ENCODE measurements around the gene MAP3K7CL. TPM values are rescaled to one million over a fixed set of nuclear protein-coding genes. Genes with fewer than 3 reads are reported as not detected.

The MAP3K7CL gene
- total and polyA plus RNA-seq, 4 donors, result 1.4 to 3.5 (median 3.1) TPM

DNA sequence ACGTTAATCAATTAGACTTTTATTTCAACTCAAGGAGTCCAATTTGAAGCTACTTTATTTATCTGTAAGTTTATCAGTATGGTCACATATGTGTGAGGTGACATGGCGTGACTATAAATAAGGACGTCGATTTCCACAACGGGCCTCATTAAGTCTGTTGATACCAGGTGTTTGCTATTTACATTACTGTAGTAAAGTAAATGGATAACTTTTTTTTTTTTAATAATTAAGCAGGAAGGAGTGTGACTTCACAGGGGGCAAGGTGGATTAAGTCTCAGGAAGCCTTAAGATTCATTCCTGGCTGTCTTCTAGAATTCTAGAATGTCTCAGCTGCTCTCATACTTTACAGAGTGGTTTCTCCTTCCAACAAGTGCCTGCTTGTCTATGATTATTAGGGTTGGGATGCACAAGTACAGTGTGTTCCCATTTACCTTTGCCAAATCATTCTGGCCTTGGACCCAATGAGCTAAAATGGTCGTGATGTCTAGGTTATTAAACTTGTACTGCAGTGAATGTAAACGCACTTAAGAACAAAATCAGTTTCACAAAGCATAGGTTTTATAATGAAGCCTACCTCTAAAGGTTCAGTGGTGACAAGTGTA lies 15.5 kb downstream of the MAP3K7CL start:
- Histone ChIP-seq H3K9ac (ENCODE audit: low read depth in 1 of 2, low read length in 2 of 2) (no peak overlapping the region), H3K27me3 (ENCODE audit: control insufficient read depth in 4 of 4, insufficient read depth in 4 of 4, low read length in 3 of 4) (no peaks in the 10 kb centered on the region), H3K4me3 (ENCODE audit: low read depth in 1 of 3, low read length in 3 of 3) (no peak overlapping the region), H3K9me3 (ENCODE audit: control insufficient read depth in 4 of 4, low read length in 3 of 4) (no peaks in the 10 kb centered on the region), H3K27ac (ENCODE audit: low read depth in 1 of 2, low read length in 2 of 2) (no peak overlapping the region), H3K36me3 (ENCODE audit: control insufficient read depth in 4 of 4, insufficient read depth in 3 of 4, low read depth in 1 of 4, low read length in 3 of 4) (no peaks in the 10 kb centered on the region), H3K4me1 (ENCODE audit: control insufficient read depth in 4 of 4, insufficient read depth in 4 of 4, low read length in 3 of 4) (no peaks in the 10 kb centered on the region)
- WGBS, result 74% methylated on average over 7 of the region's 7 CpGs
- no peak for DNase-seq (ENCODE audit: low spot score)
- TF ChIP-seq FOXA2 (IDR thresholded peaks at IDR 0.05), result no peak
- no peak for TF ChIP-seq HNF4A (conservative IDR thresholded peaks at IDR 0.05)
- TF ChIP-seq, protein P1, sequence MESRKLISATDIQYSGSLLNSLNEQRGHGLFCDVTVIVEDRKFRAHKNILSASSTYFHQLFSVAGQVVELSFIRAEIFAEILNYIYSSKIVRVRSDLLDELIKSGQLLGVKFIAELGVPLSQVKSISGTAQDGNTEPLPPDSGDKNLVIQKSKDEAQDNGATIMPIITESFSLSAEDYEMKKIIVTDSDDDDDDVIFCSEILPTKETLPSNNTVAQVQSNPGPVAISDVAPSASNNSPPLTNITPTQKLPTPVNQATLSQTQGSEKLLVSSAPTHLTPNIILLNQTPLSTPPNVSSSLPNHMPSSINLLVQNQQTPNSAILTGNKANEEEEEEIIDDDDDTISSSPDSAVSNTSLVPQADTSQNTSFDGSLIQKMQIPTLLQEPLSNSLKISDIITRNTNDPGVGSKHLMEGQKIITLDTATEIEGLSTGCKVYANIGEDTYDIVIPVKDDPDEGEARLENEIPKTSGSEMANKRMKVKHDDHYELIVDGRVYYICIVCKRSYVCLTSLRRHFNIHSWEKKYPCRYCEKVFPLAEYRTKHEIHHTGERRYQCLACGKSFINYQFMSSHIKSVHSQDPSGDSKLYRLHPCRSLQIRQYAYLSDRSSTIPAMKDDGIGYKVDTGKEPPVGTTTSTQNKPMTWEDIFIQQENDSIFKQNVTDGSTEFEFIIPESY (IDR thresholded peaks at IDR 0.05), result no peak
- TF ChIP-seq YY1 (IDR thresholded peaks at IDR 0.05), result no peak
- TF ChIP-seq, protein P2, sequence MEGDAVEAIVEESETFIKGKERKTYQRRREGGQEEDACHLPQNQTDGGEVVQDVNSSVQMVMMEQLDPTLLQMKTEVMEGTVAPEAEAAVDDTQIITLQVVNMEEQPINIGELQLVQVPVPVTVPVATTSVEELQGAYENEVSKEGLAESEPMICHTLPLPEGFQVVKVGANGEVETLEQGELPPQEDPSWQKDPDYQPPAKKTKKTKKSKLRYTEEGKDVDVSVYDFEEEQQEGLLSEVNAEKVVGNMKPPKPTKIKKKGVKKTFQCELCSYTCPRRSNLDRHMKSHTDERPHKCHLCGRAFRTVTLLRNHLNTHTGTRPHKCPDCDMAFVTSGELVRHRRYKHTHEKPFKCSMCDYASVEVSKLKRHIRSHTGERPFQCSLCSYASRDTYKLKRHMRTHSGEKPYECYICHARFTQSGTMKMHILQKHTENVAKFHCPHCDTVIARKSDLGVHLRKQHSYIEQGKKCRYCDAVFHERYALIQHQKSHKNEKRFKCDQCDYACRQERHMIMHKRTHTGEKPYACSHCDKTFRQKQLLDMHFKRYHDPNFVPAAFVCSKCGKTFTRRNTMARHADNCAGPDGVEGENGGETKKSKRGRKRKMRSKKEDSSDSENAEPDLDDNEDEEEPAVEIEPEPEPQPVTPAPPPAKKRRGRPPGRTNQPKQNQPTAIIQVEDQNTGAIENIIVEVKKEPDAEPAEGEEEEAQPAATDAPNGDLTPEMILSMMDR (IDR thresholded peaks at IDR 0.05; ENCODE audit: low read depth, low read length, missing input control), result no peak
- TF ChIP-seq GABPA (IDR thresholded peaks at IDR 0.05 in 1 of 2, conservative IDR thresholded peaks at IDR 0.05 in 1 of 2), result no peak
- no peak for TF ChIP-seq RXRA (IDR thresholded peaks at IDR 0.05)
- TF ChIP-seq, protein P3, sequence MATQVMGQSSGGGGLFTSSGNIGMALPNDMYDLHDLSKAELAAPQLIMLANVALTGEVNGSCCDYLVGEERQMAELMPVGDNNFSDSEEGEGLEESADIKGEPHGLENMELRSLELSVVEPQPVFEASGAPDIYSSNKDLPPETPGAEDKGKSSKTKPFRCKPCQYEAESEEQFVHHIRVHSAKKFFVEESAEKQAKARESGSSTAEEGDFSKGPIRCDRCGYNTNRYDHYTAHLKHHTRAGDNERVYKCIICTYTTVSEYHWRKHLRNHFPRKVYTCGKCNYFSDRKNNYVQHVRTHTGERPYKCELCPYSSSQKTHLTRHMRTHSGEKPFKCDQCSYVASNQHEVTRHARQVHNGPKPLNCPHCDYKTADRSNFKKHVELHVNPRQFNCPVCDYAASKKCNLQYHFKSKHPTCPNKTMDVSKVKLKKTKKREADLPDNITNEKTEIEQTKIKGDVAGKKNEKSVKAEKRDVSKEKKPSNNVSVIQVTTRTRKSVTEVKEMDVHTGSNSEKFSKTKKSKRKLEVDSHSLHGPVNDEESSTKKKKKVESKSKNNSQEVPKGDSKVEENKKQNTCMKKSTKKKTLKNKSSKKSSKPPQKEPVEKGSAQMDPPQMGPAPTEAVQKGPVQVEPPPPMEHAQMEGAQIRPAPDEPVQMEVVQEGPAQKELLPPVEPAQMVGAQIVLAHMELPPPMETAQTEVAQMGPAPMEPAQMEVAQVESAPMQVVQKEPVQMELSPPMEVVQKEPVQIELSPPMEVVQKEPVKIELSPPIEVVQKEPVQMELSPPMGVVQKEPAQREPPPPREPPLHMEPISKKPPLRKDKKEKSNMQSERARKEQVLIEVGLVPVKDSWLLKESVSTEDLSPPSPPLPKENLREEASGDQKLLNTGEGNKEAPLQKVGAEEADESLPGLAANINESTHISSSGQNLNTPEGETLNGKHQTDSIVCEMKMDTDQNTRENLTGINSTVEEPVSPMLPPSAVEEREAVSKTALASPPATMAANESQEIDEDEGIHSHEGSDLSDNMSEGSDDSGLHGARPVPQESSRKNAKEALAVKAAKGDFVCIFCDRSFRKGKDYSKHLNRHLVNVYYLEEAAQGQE (IDR thresholded peaks at IDR 0.05), result no peak
- TF ChIP-seq SP1 (IDR thresholded peaks at IDR 0.05), result no peak
- TF ChIP-seq NR2F2 (IDR thresholded peaks at IDR 0.05), result no peak
- no peak for TF ChIP-seq FOXA1 (IDR thresholded peaks at IDR 0.05)
- TF ChIP-seq, protein P4, sequence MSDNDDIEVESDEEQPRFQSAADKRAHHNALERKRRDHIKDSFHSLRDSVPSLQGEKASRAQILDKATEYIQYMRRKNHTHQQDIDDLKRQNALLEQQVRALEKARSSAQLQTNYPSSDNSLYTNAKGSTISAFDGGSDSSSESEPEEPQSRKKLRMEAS (IDR thresholded peaks at IDR 0.05), result no peak
- no peak for TF ChIP-seq TAF1 (conservative IDR thresholded peaks at IDR 0.05)
- no peak for TF ChIP-seq RAD21 (IDR thresholded peaks at IDR 0.05)
- TF ChIP-seq JUND (IDR thresholded peaks at IDR 0.05), result no peak
- no peak for TF ChIP-seq HNF4G (IDR thresholded peaks at IDR 0.05)

DNA sequence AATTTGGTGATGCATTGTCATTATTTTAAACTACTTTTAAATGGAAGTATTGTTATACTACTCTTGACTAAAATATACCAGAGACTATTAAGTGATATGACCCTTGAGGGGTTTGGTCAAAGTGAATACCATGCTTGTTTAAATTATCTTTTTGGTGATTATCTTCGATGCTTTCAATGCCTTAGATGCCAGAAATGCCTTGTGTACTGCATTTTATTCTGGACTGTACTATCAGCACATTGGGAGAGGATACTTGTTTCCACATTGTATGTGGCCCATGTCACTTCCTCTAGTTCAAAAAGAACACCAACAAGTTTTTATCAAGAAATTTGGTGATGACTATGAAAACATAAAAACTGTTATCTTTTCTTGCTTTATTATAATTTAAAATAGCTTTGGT lies 16.3 kb downstream of the MAP3K7CL start:
- H3K27ac ChIP-seq (ENCODE audit: low read depth in 1 of 2, low read length in 2 of 2), result no peak overlapping the region
- H3K4me3 ChIP-seq (ENCODE audit: low read depth in 1 of 3, low read length in 3 of 3), result no peak overlapping the region
- no peaks in the 10 kb centered on the region for H3K36me3 ChIP-seq (ENCODE audit: control insufficient read depth in 4 of 4, insufficient read depth in 3 of 4, low read depth in 1 of 4, low read length in 3 of 4)
- no peaks in the 10 kb centered on the region for H3K4me1 ChIP-seq (ENCODE audit: control insufficient read depth in 4 of 4, insufficient read depth in 4 of 4, low read length in 3 of 4)
- no peak for DNase-seq (ENCODE audit: low spot score)
- WGBS, result 67% methylated on average over 1 of the region's 1 CpG
- no peak overlapping the region for H3K9ac ChIP-seq (ENCODE audit: low read depth in 1 of 2, low read length in 2 of 2)
- H3K27me3 ChIP-seq (ENCODE audit: control insufficient read depth in 4 of 4, insufficient read depth in 4 of 4, low read length in 3 of 4), result no peaks in the 10 kb centered on the region
- H3K9me3 ChIP-seq (ENCODE audit: control insufficient read depth in 4 of 4, low read length in 3 of 4), result no peaks in the 10 kb centered on the region
- TF ChIP-seq, protein P3 (IDR thresholded peaks at IDR 0.05), result no peak
- TF ChIP-seq RXRA (IDR thresholded peaks at IDR 0.05) (no peak), FOXA1 (IDR thresholded peaks at IDR 0.05) (no peak), NR2F2 (IDR thresholded peaks at IDR 0.05) (no peak), HNF4G (IDR thresholded peaks at IDR 0.05) (no peak), TAF1 (conservative IDR thresholded peaks at IDR 0.05) (no peak), HNF4A (conservative IDR thresholded peaks at IDR 0.05) (no peak), RAD21 (IDR thresholded peaks at IDR 0.05) (no peak), FOXA2 (IDR thresholded peaks at IDR 0.05) (no peak), EGR1 (IDR thresholded peaks at IDR 0.05; ENCODE audit: low read depth in 2 of 2) (no peak)
- TF ChIP-seq, protein P4 (IDR thresholded peaks at IDR 0.05), result no peak
- TF ChIP-seq, protein P1 (IDR thresholded peaks at IDR 0.05), result no peak
